Muscle layer of colon (tissue), 2 donors: Measurements from ENCODE around the gene KRTAP4-1.
"Not testable (repeated sequence)": the region's sequence is repeated elsewhere in the genome, so short reads cannot be mapped to it uniquely, and the experiment has no call there.

Source experiments
- H3K27ac ChIP-seq: one replicate; pipeline ENCODE4 v1.7.0; 2013; ENCODE audit warnings: low read depth, mild to moderate bottlenecking, low read length, moderate library complexity
- H3K27me3 ChIP-seq, 2 donors: one replicate each; pipeline ENCODE4 v1.7.0; 2013; ENCODE audit warnings: low read length in 2 of 2, mild to moderate bottlenecking in 2 of 2; ENCODE audit not compliant: insufficient read depth in 2 of 2, control insufficient read depth in 1 of 2
- H3K36me3 ChIP-seq: one replicate; pipeline ENCODE4 v1.7.0; 2013; ENCODE audit warnings: mild to moderate bottlenecking, low read length; ENCODE audit not compliant: insufficient read depth
- H3K4me1 ChIP-seq: one replicate; pipeline ENCODE4 v1.7.0; 2013; ENCODE audit warnings: mild to moderate bottlenecking, low read length; ENCODE audit not compliant: insufficient read depth
- H3K4me3 ChIP-seq, 2 donors: one replicate each; pipeline ENCODE4 v1.7.0; 2013; ENCODE audit warnings: low read length in 2 of 2, low read depth in 1 of 2, mild to moderate bottlenecking in 1 of 2, moderate library complexity in 1 of 2
- H3K9ac ChIP-seq: one replicate; pipeline ENCODE4 v1.7.0; 2013; ENCODE audit warnings: low read length
- H3K9me3 ChIP-seq: one replicate; pipeline ENCODE4 v1.7.0; 2013; ENCODE audit warnings: mild to moderate bottlenecking, low read length
- donor health status: abdominal sarcoma.
- donor health status: Adenocarcinoma of cecum.

The KRTAP4-1 gene

DNA sequence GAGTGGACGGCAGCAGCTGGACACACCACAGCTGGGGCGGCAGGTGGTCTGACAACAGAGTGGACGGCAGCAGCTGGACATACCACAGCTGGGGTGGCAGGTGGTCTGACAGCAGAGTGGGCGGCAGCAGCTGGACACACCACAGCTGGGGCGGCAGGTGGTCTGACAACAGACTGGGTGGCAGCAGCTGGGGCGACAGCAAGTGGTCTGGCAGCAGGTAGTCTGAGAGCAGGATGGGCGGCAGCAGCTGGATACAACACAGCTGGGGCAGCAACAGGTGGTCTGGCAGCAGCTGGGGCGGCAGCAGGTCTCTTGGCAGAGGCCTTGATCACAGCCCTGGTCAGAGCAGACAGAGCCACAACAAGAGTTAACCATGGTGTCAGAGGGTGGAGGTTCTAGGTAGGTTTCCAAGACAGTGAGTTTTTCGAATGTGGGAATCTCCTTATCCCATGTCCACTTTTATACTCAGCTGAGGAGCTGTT, at the start of gene KRTAP4-1:
TSS of gene KRTAP4-1 (minus strand) at position 432 of the 482 bp plus-strand sequence. CDS start at position 375, 57 bp downstream.
- Histone ChIP-seq H3K9me3 (no peaks in the 10 kb centered on the region), H3K27me3 (no peaks in the 10 kb centered on the region), H3K9ac (no peak within 1 kb of the TSS), H3K27ac (no peak within 1 kb of the TSS), H3K4me1 (no peaks in the 10 kb centered on the region), H3K4me3 (no peak within 1 kb of the TSS), H3K36me3 (no peaks in the 10 kb centered on the region)

DNA sequence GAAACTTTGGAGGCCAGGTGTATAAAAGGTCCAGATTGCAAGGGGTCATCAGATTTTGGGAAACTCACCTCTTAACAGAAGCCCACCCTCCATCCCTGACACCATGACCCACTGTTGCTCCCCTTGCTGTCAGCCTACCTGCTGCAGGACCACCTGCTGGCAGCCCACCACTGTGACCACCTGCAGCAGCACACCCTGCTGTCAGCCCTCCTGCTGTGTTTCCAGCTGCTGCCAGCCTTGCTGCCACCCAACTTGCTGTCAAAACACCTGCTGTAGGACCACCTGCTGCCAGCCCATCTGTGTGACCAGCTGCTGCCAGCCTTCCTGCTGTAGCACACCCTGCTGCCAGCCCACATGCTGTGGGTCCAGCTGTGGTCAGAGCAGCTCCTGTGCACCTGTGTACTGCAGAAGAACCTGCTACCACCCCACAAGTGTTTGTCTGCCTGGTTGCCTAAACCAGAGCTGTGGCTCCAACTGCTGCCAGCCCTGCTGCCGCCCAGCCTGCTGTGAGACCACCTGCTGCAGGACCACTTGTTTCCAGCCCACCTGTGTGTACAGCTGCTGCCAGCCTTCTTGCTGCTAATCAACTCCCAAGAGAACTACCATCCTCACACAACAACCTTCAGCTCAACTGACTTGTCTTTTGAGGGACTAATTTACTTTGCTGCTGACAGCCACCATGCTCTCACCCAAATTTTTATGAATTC, 47.8 kb upstream of the KRTAP4-1 start, which contains the start of gene KRTAP9-3:
TSS of gene KRTAP9-3 (plus strand) at position 51 of the 707 bp plus-strand sequence. CDS start at position 104, 53 bp downstream.
- not testable (repeated sequence) for H3K27ac ChIP-seq, H3K9ac ChIP-seq, H3K27me3 ChIP-seq, H3K4me1 ChIP-seq, H3K36me3 ChIP-seq, H3K4me3 ChIP-seq, H3K9me3 ChIP-seq

DNA sequence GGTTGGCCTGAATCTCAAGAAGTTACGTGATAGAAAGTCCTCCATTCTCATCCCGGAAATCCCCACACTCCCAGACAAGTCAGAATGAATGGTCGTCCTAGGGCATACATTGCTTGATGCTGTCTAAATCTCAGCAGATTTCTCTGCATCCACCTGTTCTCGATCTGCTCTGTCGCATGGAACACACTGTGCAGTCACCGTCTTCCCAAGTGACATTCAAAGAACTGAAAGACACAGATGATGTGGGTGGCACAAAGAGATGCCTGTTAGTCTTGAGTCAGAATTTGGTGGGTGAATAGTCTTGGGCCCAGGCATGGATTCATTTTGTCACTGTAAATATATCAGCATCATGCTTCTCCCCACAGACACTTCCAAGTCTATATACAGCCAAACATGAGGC, 47.0 kb upstream of the KRTAP4-1 start:
- no peak overlapping the region for H3K4me3 ChIP-seq
- H3K9ac ChIP-seq: no peak overlapping the region
- H3K27me3 ChIP-seq: no peaks in the 10 kb centered on the region
- no peak overlapping the region for H3K27ac ChIP-seq
- no peaks in the 10 kb centered on the region for H3K9me3 ChIP-seq
- H3K4me1 ChIP-seq: no peaks in the 10 kb centered on the region
- H3K36me3 ChIP-seq: no peaks in the 10 kb centered on the region

GRCh38 chr17:41230094-41230493, 45.4 kb upstream of the KRTAP4-1 start:
- Histone ChIP-seq H3K9me3 (no peaks in the 10 kb centered on the region), H3K4me3 (no peak overlapping the region), H3K36me3 (no peaks in the 10 kb centered on the region), H3K9ac (no peak overlapping the region), H3K4me1 (no peaks in the 10 kb centered on the region), H3K27ac (no peak overlapping the region), H3K27me3 (no peaks in the 10 kb centered on the region)

- H3K4me3 ChIP-seq, H3K9ac ChIP-seq, H3K27ac ChIP-seq, H3K36me3 ChIP-seq, H3K4me1 ChIP-seq, H3K9me3 ChIP-seq, H3K27me3 ChIP-seq: not testable (repeated sequence)
These were observed 41.9 kb upstream of the KRTAP4-1 start, which contains the start of gene KRTAP9-2 for GRCh38 chr17:41226598-41227095. KRTAP9-2 (plus strand) TSS chr17:41226648; CDS start chr17:41226655, 7 bp downstream.

- Histone ChIP-seq H3K27ac (no peak overlapping the region), H3K36me3 (no peaks in the 10 kb centered on the region), H3K4me1 (no peaks in the 10 kb centered on the region), H3K9ac (no peak overlapping the region), H3K4me3 (no peak overlapping the region), H3K9me3 (no peaks in the 10 kb centered on the region), H3K27me3 (no peaks in the 10 kb centered on the region)
These were observed 41.3 kb upstream of the KRTAP4-1 start for GRCh38 chr17:41226051-41226450.

- Histone ChIP-seq H3K4me1 (no peaks in the 10 kb centered on the region), H3K9ac (no peak overlapping the region), H3K36me3 (no peaks in the 10 kb centered on the region)
These were observed 39.1 kb upstream of the KRTAP4-1 start for GRCh38 chr17:41223821-41224220.

DNA sequence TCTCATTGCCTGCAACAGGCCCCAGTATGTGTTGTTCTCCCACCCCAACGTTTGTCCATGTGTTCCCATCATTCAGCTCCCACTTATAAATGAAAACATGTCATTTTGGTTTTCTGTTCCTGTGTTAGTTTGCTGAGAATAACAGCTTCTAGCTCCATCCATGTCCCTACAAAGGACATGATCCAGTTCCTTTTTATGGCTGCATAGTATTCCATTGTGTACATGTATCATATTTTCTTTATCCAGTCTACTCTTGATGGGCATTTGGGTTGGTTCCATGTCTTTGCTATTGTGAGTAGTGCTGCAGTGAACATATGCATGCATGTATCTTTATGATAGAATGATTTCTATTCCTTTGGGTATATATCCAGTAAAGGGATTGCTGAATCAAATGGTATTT, 31.0 kb upstream of the KRTAP4-1 start:
- Histone ChIP-seq H3K9ac (no peak overlapping the region), H3K9me3 (no peaks in the 10 kb centered on the region), H3K27ac (no peak overlapping the region), H3K4me1 (no peaks in the 10 kb centered on the region), H3K27me3 (no peaks in the 10 kb centered on the region), H3K36me3 (no peaks in the 10 kb centered on the region), H3K4me3 (no peak overlapping the region)

More at GRCh38 chr17:41223821-41224220, 39.1 kb upstream of the KRTAP4-1 start:
- H3K4me3 ChIP-seq: no peak overlapping the region
- no peak overlapping the region for H3K27ac ChIP-seq
- H3K9me3 ChIP-seq: no peaks in the 10 kb centered on the region
- H3K27me3 ChIP-seq: no peaks in the 10 kb centered on the region

GRCh38 chr17:41212524-41213169, 27.9 kb upstream of the KRTAP4-1 start:
- Histone ChIP-seq H3K27ac (no peak overlapping the region), H3K27me3 (peaks cover 0 to 4% of the 10 kb centered on the region in 2 donors), H3K9ac (no peak overlapping the region), H3K9me3 (no peaks in the 10 kb centered on the region), H3K36me3 (no peaks in the 10 kb centered on the region), H3K4me1 (no peaks in the 10 kb centered on the region), H3K4me3 (no peak overlapping the region)

DNA sequence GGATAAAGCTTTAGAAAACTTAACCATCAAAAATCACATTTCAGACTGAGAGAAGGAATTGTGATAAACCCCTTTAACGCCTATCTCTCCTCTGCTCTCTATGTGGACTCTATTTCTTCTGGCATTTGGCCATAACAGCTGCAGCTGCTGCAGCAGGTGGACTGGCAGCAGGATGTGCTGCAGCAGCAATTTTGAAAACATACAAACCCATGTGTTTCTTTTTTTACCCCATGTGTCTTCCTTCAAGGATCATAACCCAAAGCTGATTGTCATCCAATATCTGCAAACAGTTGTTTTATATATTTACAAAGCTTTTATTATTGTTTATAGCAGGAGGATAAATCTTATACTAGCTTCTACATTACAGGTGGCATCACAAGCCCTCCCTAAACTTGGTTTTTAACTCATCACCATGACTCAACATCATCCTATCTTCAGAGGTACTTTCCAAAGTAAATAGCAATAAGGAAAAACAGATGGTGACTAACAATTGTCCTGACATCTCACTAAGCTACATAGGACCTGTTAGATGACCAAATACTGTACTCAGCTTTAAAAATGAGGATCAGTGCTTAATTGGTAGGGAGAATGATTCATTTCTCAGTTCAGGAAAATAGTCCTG, 27.2 kb upstream of the KRTAP4-1 start:
- H3K9ac ChIP-seq: no peak overlapping the region
- H3K4me3 ChIP-seq: no peak overlapping the region
- H3K27ac ChIP-seq: no peak overlapping the region
- no peaks in the 10 kb centered on the region for H3K9me3 ChIP-seq
- no peaks in the 10 kb centered on the region for H3K36me3 ChIP-seq
- H3K27me3 ChIP-seq: peaks cover 0 to 4% of the 10 kb centered on the region in 2 donors
- no peaks in the 10 kb centered on the region for H3K4me1 ChIP-seq

DNA sequence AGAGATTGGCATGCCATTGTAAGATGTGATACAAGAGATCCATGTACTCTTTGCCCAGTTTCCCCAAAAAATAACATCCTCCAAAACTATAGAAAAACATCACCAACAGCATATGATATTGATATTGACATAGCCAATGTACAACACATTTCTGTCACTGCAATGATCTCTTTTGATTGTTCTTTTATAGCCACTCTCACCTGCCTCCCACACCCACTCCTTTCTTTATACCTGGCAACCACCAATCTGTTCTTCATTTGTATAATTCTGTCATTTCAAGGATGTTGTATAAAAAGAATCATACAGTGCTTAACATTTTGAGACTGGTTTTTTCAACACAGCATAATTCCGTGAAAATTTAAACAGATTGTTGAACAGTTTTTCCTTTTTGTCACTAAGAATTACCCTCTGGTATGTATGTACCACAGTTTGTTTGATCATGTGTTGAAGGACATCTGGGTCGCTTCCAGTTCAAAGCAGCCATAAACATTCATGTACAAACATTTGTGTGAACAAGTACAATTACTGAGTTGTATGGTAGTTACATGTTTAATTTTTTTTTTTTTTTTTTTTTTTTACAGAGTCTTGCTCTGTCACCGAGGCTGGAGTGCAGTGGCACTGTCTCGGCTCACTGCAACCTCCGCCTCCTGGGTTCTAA, 14.8 kb upstream of the KRTAP4-1 start:
- no peak overlapping the region for H3K9ac ChIP-seq
- no peaks in the 10 kb centered on the region for H3K4me1 ChIP-seq
- H3K36me3 ChIP-seq: no peaks in the 10 kb centered on the region
- no peaks in the 10 kb centered on the region for H3K9me3 ChIP-seq
- H3K27me3 ChIP-seq: no peaks in the 10 kb centered on the region
- no peak overlapping the region for H3K4me3 ChIP-seq
- no peak overlapping the region for H3K27ac ChIP-seq
